Mesodermal cell (in vitro differentiated cells): Measurements from ENCODE around the gene PNPLA2.

ENCODE experiments used
- H3K27ac ChIP-seq: 2 replicates; pipeline ENCODE4 v1.7.0; 2013; ENCODE audit warnings: mild to moderate bottlenecking, low read depth, low read length, moderate library complexity; ENCODE audit not compliant: severe bottlenecking
- H3K36me3 ChIP-seq: 2 replicates; pipeline ENCODE4 v1.7.1; 2013; ENCODE audit warnings: mild to moderate bottlenecking, low read length, moderate library complexity; ENCODE audit not compliant: control insufficient read depth, insufficient read depth
- H3K4me1 ChIP-seq: one replicate; pipeline ENCODE4 v1.7.1; 2013; ENCODE audit warnings: mild to moderate bottlenecking, low read length; ENCODE audit not compliant: insufficient read depth, control insufficient read depth, poor library complexity, severe bottlenecking
- H3K4me3 ChIP-seq: 2 replicates; pipeline ENCODE4 v1.7.0; 2013; ENCODE audit warnings: low read length, control low read depth, mild to moderate bottlenecking; ENCODE audit not compliant: insufficient read depth, poor library complexity, severe bottlenecking; ENCODE audit errors: extremely low read depth
- H3K9me3 ChIP-seq: 2 replicates; pipeline ENCODE4 v1.7.1; 2013; ENCODE audit warnings: mild to moderate bottlenecking, low read length, moderate library complexity; ENCODE audit not compliant: control insufficient read depth
- WGBS, 2 experiments: methylation state at CpG; one replicate each; pipeline ENCODE4 v1.1.5; 2013; ENCODE audit warnings: missing lambda C conversion rate in 2 of 2; ENCODE audit not compliant: insufficient coverage in 2 of 2; 5-methylcytosine and 5-hydroxymethylcytosine counted together

PNPLA2 gene

DNA sequence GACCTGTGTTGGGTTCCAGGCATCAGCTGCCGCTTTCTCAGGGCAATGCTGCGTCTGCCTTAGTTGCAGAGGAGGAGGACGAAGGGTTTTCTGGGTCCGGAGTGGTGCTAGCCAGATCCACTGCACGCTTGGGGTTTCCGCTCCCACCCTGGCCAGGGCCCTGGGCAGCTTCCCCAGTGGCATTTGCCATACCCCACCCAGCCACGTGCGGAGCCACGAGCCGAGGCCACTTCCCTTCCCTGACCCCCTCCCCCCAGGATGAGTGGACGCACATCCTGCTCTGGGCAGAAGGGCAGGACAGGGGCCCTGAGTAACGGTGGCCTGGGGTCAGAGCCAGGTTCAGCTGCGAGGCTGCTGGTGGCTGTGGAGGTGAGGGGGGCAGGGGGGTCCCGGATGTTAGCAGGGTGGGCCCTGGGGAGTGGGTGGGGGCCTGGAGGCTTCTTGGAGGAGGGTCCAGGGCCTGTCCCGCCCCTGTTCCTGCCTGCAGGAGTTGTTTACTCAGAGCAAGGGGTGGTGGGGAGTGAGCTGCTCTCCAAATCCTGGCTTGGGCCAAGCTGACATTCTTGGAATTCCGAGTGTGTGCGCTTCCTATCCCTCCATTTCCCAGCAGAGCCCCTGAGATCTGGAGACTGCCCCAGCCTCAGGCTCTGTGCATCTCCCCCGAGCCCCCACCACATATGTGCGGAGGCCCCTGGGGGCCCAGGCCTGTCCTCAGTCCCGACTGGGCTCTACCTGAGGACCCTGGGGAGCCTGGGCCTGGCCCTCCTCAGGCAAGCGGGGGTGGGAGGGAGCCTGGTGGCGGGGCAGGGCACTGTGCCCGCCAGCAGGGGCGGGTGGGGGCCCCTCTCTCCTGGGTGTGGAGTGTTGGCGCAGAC is 25.3 kb downstream of the PNPLA2 start:
- no peaks in the 10 kb centered on the region for H3K9me3 ChIP-seq
- H3K27ac ChIP-seq: peak overlapping the region; percentile 97
- peak overlapping the region; percentile 99 for H3K4me3 ChIP-seq
- H3K4me1 ChIP-seq: peaks cover 31% of the 10 kb centered on the region
- H3K36me3 ChIP-seq: peaks cover 24% of the 10 kb centered on the region
- 0 to 1% methylated on average over 15 of the region's 25 CpGs for WGBS, 2 experiments

DNA sequence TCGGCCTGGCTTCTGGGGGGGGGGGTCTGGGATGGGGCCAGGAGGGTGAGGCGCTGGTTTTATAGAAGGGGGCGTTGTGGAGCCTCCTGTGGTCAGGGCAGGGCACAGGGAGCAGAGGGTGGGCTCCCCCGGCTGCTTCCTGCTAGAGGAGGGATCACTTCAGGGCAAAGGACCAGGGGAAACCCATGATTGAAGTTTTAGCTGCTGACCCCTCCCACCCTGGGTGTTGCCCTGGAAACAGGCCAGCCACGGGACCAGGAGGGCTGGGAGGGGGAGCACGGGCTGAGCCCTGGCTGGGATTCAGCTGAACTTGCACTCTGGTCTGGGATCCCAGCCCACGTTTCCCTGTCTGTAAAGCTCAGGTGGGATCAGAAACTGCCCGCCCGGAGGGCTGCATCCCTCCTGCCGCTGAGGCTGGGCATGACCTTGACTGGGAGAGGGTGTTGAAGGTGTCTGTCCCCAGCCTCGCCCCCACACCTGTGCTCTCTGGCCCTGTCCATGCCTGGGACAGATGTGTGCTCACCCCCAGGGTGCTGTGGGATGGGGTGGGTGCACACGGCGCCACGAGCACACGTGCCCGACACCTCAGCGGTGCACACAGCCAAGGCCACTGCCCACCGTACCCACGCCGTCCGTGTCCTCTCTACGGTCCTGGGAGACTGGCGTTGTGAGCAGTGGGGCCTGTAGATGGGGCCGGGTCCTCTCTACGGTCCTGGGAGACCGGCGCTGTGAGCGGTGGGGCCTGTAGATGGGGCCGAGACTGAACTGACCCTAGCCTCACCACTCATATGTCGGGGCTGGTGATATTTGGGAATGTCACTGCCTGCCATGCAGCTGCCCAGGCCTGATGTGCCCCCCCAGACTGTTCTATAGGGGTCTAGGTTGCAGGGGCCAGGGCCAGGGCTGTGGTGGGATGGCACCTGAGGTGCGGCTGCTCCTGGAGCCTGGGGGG is 26.3 kb downstream of the PNPLA2 start:
- Histone ChIP-seq H3K4me1 (peaks cover 33% of the 10 kb centered on the region), H3K36me3 (peaks cover 15% of the 10 kb centered on the region), H3K9me3 (no peaks in the 10 kb centered on the region), H3K4me3 (peak overlapping the region; percentile 99), H3K27ac (peak overlapping the region; percentile 97)
- WGBS, 2 experiments: 41 to 56% methylated on average over 22 to 26 of the region's 31 CpGs

DNA sequence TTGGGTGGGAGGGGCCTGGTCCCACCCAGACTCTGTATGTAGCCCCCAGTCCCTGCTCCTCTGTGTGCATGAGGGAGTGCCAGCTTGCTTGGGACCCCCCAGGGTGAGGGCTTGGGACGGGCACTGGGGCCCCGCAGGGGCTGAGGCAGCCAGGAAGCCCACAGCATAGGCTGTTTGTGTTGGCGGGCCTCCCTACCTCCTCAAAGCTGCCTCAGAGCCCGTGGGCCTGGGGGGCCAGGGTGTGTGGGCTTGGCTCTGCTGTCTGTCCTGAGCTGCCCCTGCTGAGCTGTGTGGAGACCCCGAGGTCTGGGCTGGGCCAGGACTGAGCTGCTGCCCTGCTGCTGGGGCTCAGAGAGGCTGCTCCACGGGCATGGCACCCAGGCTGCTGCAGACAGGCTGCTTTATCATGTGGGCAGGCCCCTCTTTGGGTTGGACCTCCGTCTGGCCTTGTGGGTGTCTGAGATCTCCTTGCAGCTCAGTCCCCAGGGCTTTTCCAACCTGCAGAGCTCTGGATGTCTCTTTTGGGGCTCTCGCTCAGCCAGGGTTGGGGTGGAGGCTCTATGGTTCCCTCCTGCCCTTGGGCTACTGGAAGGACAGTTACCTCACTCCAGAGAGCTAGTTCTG is 27.3 kb downstream of the PNPLA2 start:
- no peak overlapping the region for H3K27ac ChIP-seq
- H3K36me3 ChIP-seq: peaks cover 5% of the 10 kb centered on the region
- no peak overlapping the region for H3K4me3 ChIP-seq
- 70 to 80% methylated on average over 7 of the region's 8 CpGs for WGBS, 2 experiments
- no peaks in the 10 kb centered on the region for H3K9me3 ChIP-seq
- peaks cover 43% of the 10 kb centered on the region for H3K4me1 ChIP-seq

DNA sequence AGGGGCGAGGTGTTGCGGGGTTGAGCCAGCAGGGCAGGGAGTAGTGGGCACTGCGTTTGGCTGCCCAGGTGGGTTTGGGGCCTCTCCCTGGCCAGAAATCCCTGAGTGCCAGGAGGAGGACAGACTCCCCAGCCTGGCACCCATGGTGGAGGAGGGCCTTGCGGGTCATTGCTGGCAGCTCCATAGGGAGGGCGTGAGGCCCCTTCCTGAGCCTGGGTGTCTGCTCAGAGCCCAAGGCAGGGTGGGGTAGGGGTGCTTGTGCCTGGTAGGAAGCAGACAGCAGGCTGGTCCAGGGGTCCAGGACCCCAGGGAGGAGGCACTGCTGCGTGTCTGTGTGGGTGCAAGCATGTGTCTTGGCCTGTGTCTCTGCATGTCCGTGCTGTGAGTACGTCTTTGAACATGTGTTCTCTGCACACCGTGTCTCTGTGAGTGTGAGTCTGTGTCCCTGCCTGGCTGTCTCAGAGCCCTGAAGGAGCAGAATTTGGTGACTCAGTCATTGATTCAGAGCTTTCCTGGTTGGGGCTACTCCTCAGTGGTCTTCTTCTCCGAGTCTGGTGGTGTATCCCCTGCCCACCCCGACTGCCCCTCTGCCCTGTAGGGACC is 27.9 kb downstream of the PNPLA2 start:
- peaks cover 44% of the 10 kb centered on the region for H3K4me1 ChIP-seq
- H3K27ac ChIP-seq: no peak overlapping the region
- no peak overlapping the region for H3K4me3 ChIP-seq
- no peaks in the 10 kb centered on the region for H3K9me3 ChIP-seq
- H3K36me3 ChIP-seq: no peaks in the 10 kb centered on the region
- 93 to 95% methylated on average over 10 to 11 of the region's 11 CpGs for WGBS, 2 experiments

DNA sequence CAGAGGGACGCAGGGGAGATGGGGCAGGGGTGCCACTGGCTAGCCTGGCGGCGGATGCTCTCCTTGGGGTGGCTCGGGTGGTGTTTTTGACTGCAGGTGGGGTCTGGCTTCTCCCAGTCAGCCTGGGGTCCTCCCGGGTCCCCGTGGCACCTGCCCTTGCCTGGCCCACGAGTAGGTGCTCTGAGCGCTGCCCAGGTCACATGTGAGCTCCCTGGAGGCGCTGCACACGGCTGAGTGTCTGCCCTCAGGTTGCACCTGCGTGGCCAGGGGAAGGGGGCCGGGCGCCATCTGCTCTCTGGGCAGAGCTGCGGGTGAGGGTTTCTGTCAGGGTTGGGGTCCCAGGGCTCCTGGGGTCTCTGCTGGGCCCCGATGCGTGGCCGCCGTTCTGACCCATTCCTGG is 29.2 kb downstream of the PNPLA2 start:
- no peak overlapping the region for H3K27ac ChIP-seq
- peaks cover 44% of the 10 kb centered on the region for H3K4me1 ChIP-seq
- H3K9me3 ChIP-seq: no peaks in the 10 kb centered on the region
- 92 to 95% methylated on average over 14 to 15 of the region's 18 CpGs for WGBS, 2 experiments
- H3K36me3 ChIP-seq: no peaks in the 10 kb centered on the region
- H3K4me3 ChIP-seq: no peak overlapping the region

DNA sequence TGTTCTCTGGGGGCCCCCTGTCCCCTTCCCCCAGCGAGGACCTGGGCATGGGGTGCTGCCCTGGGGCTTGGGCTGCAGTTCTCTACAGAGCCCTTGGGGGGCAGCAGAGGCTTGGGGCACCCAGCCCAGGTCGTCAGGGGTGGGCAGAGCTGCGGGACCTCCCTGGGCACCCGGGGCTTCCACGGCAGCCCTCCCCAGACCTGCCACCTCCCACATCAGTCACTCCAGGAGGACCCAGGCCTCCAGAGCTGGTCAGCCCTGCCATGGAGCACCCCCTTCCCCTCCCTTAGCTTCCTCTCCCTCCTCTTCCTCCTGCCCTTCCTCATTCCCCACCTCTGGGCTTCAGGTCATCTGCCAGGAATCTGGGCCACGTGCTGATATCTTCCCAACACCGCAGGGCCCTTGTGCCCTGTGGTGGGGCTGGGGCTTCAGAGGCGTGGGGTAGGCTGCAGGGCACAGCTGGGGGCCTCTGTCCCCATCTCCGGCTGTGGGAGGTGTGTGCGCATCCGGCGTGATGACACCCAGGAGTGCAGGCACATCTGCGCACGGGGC is 29.7 kb downstream of the PNPLA2 start:
- no peak overlapping the region for H3K4me3 ChIP-seq
- peaks cover 44% of the 10 kb centered on the region for H3K4me1 ChIP-seq

DNA sequence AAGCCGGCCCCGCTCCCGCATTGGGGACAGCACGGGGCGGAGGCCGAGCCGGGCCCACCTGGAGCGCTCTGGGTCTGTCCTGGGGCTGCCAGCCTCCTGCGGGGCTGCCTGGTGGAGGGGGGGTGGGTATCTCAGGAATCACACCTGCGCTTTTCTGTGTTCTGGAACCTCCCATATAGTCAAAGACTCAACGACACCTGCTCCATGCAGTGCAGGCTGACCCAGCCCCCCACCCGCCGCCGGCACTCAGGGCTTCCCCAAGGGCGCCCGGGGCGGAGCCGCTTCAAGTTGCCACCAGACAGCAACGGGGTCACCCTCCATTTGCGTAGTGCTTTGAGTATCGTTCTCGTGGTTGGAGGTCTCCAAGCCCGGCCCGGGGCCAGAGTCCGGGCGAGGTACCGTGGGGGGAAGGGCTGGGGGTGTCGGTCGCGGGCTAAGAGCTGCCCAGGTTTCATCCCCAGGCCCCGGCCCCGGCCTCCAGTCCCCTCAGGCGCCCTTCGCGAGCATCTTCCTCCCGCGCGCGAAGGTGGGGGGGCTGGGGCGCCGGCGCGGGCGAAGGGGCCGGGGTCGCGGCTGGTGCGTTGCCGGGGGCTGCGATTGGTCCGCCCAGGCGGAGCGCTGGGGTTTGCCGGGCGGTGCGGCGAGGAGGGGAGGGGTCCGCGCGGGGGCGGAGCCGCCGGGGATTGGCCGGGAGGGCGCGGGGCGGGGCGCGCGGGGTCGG is 30.6 kb downstream of the PNPLA2 start:
- peaks cover 2% of the 10 kb centered on the region for H3K36me3 ChIP-seq
- H3K4me1 ChIP-seq: peaks cover 41% of the 10 kb centered on the region
- WGBS, 2 experiments: 1 to 4% methylated on average over 13 to 48 of the region's 71 CpGs
- H3K27ac ChIP-seq: no peak overlapping the region
- peak overlapping the region; percentile 39 for H3K4me3 ChIP-seq
- H3K9me3 ChIP-seq: no peaks in the 10 kb centered on the region

More for the DNA sequence above, 29.7 kb downstream of the PNPLA2 start:
- H3K36me3 ChIP-seq: no peaks in the 10 kb centered on the region
- H3K9me3 ChIP-seq: no peaks in the 10 kb centered on the region
- H3K27ac ChIP-seq: no peak overlapping the region
- WGBS, 2 experiments: 20 to 31% methylated on average over 11 to 13 of the region's 14 CpGs

DNA sequence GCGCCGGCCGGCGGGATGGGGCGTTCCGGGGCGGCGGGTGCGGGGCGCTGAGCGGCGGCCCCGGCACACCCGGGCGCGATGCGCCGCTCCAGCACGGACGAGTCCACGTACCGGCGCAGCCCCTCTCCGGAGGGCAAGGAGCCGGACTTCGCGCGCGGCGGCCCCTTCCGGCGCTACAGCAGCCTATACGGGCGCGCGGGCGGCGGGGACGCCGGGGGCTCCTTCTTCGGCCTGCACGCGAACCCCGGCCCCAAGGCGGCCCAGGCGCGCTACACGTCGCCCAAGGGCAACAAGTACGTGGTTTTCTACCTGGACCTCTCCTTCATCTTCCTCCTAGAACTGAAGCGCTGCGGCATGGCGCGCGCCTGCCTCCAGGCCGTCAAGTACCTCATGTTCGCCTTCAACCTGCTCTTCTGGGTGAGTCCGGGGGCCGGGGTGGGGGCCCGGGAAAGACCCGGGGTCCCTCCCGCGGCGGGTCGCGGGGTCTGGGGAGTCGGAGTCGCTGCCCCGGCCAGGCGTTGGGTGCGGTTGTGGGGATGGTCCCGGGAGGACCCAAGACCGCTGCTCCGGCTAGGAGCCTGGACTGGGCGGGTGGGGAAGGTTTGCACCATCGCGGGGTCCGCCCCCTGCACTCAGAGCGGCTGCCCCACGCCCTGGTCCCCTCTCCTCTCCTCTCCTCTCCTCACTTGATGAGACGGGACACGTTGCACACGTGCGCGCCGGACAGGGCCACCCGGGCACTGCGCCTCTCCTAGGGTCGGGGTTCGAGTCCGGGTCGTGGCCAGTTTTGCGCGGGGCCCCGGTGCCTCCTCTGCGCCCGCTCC is 31.4 kb downstream of the PNPLA2 start:
- Histone ChIP-seq H3K9me3 (no peaks in the 10 kb centered on the region), H3K27ac (no peak overlapping the region), H3K4me1 (peaks cover 35% of the 10 kb centered on the region), H3K36me3 (peaks cover 2% of the 10 kb centered on the region), H3K4me3 (peak overlapping the region; percentile 34)
- 2% methylated on average over 74 to 77 of the region's 97 CpGs for WGBS, 2 experiments
